GM23338 (cell line): ENCODE results near the gene ELAVL3. TPM values are rescaled to one million over a fixed set of nuclear protein-coding genes. Genes with fewer than 3 reads are reported as not detected.

ENCODE experiments used
- ATAC-seq: fragments of 200-7000 bp; cut with Tn5 transposase; 3 replicates; pipeline ENCODE4 v1.9.1; 2020
- DNase-seq: peaks from one replicate; pipeline ENCODE4 v3.0.0-alpha.2; 2015; ENCODE audit warnings: low spot score
- H2AFZ ChIP-seq: fragments of 200-600 bp; sonication (generic); 2 replicates; pipeline ENCODE4 v1.8.0; 2016; ENCODE audit warnings: antibody characterized with exemption, mild to moderate bottlenecking, moderate library complexity
- H3F3A ChIP-seq: fragments of 200-600 bp; sonication (generic); replicated peaks from 2 replicates; pipeline ENCODE4 v1.8.0; 2017; ENCODE audit warnings: antibody characterized with exemption, mixed run types, low read depth
- H3K27ac ChIP-seq: fragments of 200-600 bp; sonication (generic); 2 replicates; pipeline ENCODE4 v1.6.1; 2016; ENCODE audit warnings: low read depth
- H3K27me3 ChIP-seq: fragments of 200-600 bp; sonication (generic); 2 replicates; pipeline ENCODE4 v1.8.0; 2016; ENCODE audit warnings: mild to moderate bottlenecking, mixed run types, moderate library complexity; ENCODE audit not compliant: insufficient read depth
- H3K36me3 ChIP-seq: fragments of 200-600 bp; sonication (generic); 2 replicates; pipeline ENCODE4 v1.8.0; 2016; ENCODE audit warnings: mild to moderate bottlenecking; ENCODE audit not compliant: insufficient read depth
- H3K4me1 ChIP-seq: fragments of 200-600 bp; sonication (generic); 2 replicates; pipeline ENCODE4 v1.8.0; 2016; ENCODE audit warnings: mild to moderate bottlenecking, moderate library complexity; ENCODE audit not compliant: insufficient read depth
- H3K4me2 ChIP-seq: fragments of 200-600 bp; sonication (generic); 2 replicates; pipeline ENCODE4 v1.7.1; 2017; ENCODE audit warnings: mixed run types
- H3K4me3 ChIP-seq: fragments of 200-600 bp; sonication (generic); 2 replicates; pipeline ENCODE4 v1.6.1; 2016; ENCODE audit warnings: mixed run types
- H3K79me2 ChIP-seq: fragments of 200-600 bp; sonication (generic); replicated peaks from 2 replicates; pipeline ENCODE4 v1.8.0; 2017; ENCODE audit warnings: mild to moderate bottlenecking; ENCODE audit not compliant: insufficient read depth
- H3K9me2 ChIP-seq: fragments of 200-600 bp; sonication (generic); 2 replicates; pipeline ENCODE4 v1.8.0; 2017; ENCODE audit not compliant: insufficient read depth
- H4K20me1 ChIP-seq: fragments of 200-600 bp; sonication (generic); replicated peaks from 2 replicates; pipeline ENCODE4 v1.8.0; 2017; ENCODE audit warnings: mild to moderate bottlenecking; ENCODE audit not compliant: insufficient read depth
- H3K27ac Mint-ChIP-seq: 2 replicates; pipeline ENCODE4 v1.8.0; 2020; ENCODE audit warnings: inconsistent platforms, mild to moderate bottlenecking, moderate library complexity, mixed read lengths
- H3K27me3 Mint-ChIP-seq: 3 replicates; pipeline ENCODE4 v1.8.0; 2022; ENCODE audit warnings: low read depth, mild to moderate bottlenecking, moderate library complexity, mixed read lengths, inconsistent platforms; ENCODE audit not compliant: insufficient read depth, poor library complexity
- H3K36me3 Mint-ChIP-seq: 3 replicates; pipeline ENCODE4 v1.8.0; 2021; ENCODE audit warnings: low read depth, mild to moderate bottlenecking, inconsistent platforms, moderate library complexity, mixed read lengths
- H3K4me1 Mint-ChIP-seq: 3 replicates; pipeline ENCODE4 v1.8.0; 2020; ENCODE audit warnings: mild to moderate bottlenecking, inconsistent platforms, mixed read lengths
- H3K4me3 Mint-ChIP-seq: 3 replicates; pipeline ENCODE4 v1.8.0; 2021; ENCODE audit warnings: moderate library complexity, mild to moderate bottlenecking, inconsistent platforms, mixed read lengths
- H3K9me3 Mint-ChIP-seq: 3 replicates; pipeline ENCODE4 v1.8.0; 2020; ENCODE audit warnings: moderate library complexity, mild to moderate bottlenecking, inconsistent platforms, mixed read lengths
- CREB1 ChIP-seq: fragments of 250-450 bp; sonication (Bioruptor Pico); IDR thresholded peaks from 2 replicates; pipeline ENCODE4 v1.5.0; 2020; ENCODE audit warnings: low read depth, mild to moderate bottlenecking, moderate library complexity
- CTCF ChIP-seq, 2 experiments: fragments of 200-600 bp in 1 of 2; sonication (generic) in 1 of 2; conservative IDR thresholded peaks; 2 replicates each; pipeline versions ENCODE4 v1.5.1 to v1.6.1; 2016 to 2017; ENCODE audit warnings: antibody characterized with exemption in 2 of 2, low read depth in 2 of 2, mild to moderate bottlenecking in 2 of 2, moderate library complexity in 1 of 2
- ETS1 ChIP-seq: IDR thresholded peaks from 2 replicates; pipeline ENCODE4 v1.6.1; 2016; ENCODE audit warnings: antibody characterized with exemption
- EZH2 ChIP-seq: fragments of 200-600 bp; sonication (generic); IDR thresholded peaks from one replicate; pipeline ENCODE4 v1.8.0; 2017; ENCODE audit warnings: antibody characterized with exemption, mild to moderate bottlenecking, low read depth; ENCODE audit not compliant: unreplicated experiment
- NANOG ChIP-seq: IDR thresholded peaks from 2 replicates; pipeline ENCODE4 v1.6.1; 2016; ENCODE audit warnings: antibody characterized with exemption, borderline replicate concordance
- REST ChIP-seq: IDR thresholded peaks from one replicate; pipeline ENCODE4 v1.6.1; 2018; ENCODE audit warnings: antibody characterized with exemption; ENCODE audit not compliant: unreplicated experiment
- ZNF331 ChIP-seq: fragments of 250-450 bp; sonication (Bioruptor Pico); IDR thresholded peaks from 2 replicates; pipeline ENCODE4 v1.5.0; 2020; ENCODE audit warnings: low read depth, mild to moderate bottlenecking, moderate library complexity
- ZNF462 ChIP-seq: fragments of 250-450 bp; sonication (Bioruptor Pico); IDR thresholded peaks from 2 replicates; pipeline ENCODE4 v1.5.0; 2020; ENCODE audit warnings: mild to moderate bottlenecking, moderate library complexity
- polyA plus RNA-seq: library from polyadenylated mRNA; unstranded; fragments of >200 nt; fragmentation: Nextera tagmentation; extraction: Ambion mirVana; gene quantifications from 2 replicates; pipeline ENCODE4 v1.2.1, GENCODE V29; 2016
- total RNA-seq: library from RNA; depleted of rRNA; stranded (reverse); fragments of >200 nt; shearing (Covaris generic); gene quantifications from 2 replicates; pipeline ENCODE4 v1.2.3, GENCODE V29; 2014

The ELAVL3 gene
- total and polyA plus RNA-seq, 2 experiments from 2014 or later, result 0.45 to 1.2 TPM

GRCh38 chr19:11495481-11495880, 14.6 kb upstream of the ELAVL3 start:
- H3F3A ChIP-seq, result 0 out of 2 replicates have a peak, but pooled peaks cover 2% of the 10 kb centered on the region
- no peaks in the 10 kb centered on the region for H3K79me2 ChIP-seq
- no peak overlapping the region for H3K27ac ChIP-seq
- H3K4me1 ChIP-seq, result no peaks in the 10 kb centered on the region
- H3K4me3 ChIP-seq, result no peak overlapping the region
- TF ChIP-seq REST (no peak), ETS1 (no peak), ZNF331 (CRISPR knock-in tag) (no peak), CTCF (conservative IDR thresholded peaks at IDR 0.05; ENCODE audit: low read depth in 2 of 2) (no peak), CREB1 (CRISPR knock-in tag) (no peak), EZH2 (no peak), NANOG (no peak)
- no peaks in the 10 kb centered on the region for H3K27me3 ChIP-seq
- DNase-seq (no peak), ATAC-seq (no peak)
- Mint-ChIP-seq H3K36me3 (peaks cover 8% of the 10 kb centered on the region), H3K9me3 (no peaks in the 10 kb centered on the region; the same call in 2 of the 3 replicates), H3K4me3 (no peak overlapping the region), H3K27ac (no peak overlapping the region), H3K27me3 (peaks cover 7% of the 10 kb centered on the region), H3K4me1 (no peaks in the 10 kb centered on the region)
- H3K36me3 ChIP-seq, result no peaks in the 10 kb centered on the region
- no peaks in the 10 kb centered on the region for H4K20me1 ChIP-seq
- no peak overlapping the region for H3K4me2 ChIP-seq
- no peaks in the 10 kb centered on the region for H3K9me2 ChIP-seq
- no peak overlapping the region for H2AFZ ChIP-seq

- H2AFZ ChIP-seq, result no peak overlapping the region
- no peaks in the 10 kb centered on the region for H3K79me2 ChIP-seq
- H3K36me3 ChIP-seq, result no peaks in the 10 kb centered on the region
- DNase-seq, result no peak
- no peaks in the 10 kb centered on the region for H3K4me1 ChIP-seq
- Mint-ChIP-seq H3K4me3 (no peak overlapping the region), H3K27ac (no peak overlapping the region), H3K27me3 (peaks cover 5% of the 10 kb centered on the region), H3K9me3 (no peaks in the 10 kb centered on the region; the same call in 2 of the 3 replicates), H3K36me3 (peaks cover 8% of the 10 kb centered on the region; the same call in 2 of the 3 replicates), H3K4me1 (no peaks in the 10 kb centered on the region)
- H3F3A ChIP-seq, result 0 out of 2 replicates have a peak, but pooled peaks cover 2% of the 10 kb centered on the region
- H3K9me2 ChIP-seq, result no peaks in the 10 kb centered on the region
- no peak overlapping the region for H3K4me2 ChIP-seq
- no peaks in the 10 kb centered on the region for H4K20me1 ChIP-seq
- H3K27me3 ChIP-seq, result no peaks in the 10 kb centered on the region
- H3K27ac ChIP-seq, result no peak overlapping the region
- no peak for ATAC-seq
- H3K4me3 ChIP-seq, result no peak overlapping the region
- TF ChIP-seq ZNF462 (no peak), EZH2 (no peak), CREB1 (CRISPR knock-in tag) (no peak)
Observed at GRCh38 chr19:11494634-11495285, 13.9 kb upstream of the ELAVL3 start.
